Lower lobe of right lung (tissue), 2 donors: ENCODE results near the gene MC1R. TPM values are rescaled to one million over a fixed set of nuclear protein-coding genes. Genes with fewer than 3 reads are reported as not detected.
"Not testable (repeated sequence)": the region's sequence is repeated elsewhere in the genome, so short reads cannot be mapped to it uniquely, and the experiment has no call there.

Source experiments
- ATAC-seq, 2 donors: fragments of 200-7000 bp; cut with Tn5 transposase; one replicate each; pipeline ENCODE4 v1.9.1; 2020 to 2022; ENCODE audit warnings: mild to moderate bottlenecking in 2 of 2, moderate library complexity in 2 of 2
- DNase-seq: peaks from one replicate; pipeline ENCODE4 v3.0.0-alpha.2; 2020
- H3K27ac ChIP-seq: fragments of 200-600 bp; one replicate; pipeline ENCODE4 v1.8.0; 2022
- H3K27me3 ChIP-seq: fragments of 200-600 bp; one replicate; pipeline ENCODE4 v1.8.0; 2022; ENCODE audit warnings: low read depth
- H3K36me3 ChIP-seq: fragments of 200-600 bp; one replicate; pipeline ENCODE4 v1.8.0; 2022; ENCODE audit warnings: mild to moderate bottlenecking
- H3K4me1 ChIP-seq: fragments of 200-600 bp; one replicate; pipeline ENCODE4 v1.8.0; 2022
- H3K4me3 ChIP-seq: fragments of 200-600 bp; one replicate; pipeline ENCODE4 v1.8.0; 2022; ENCODE audit warnings: mild to moderate bottlenecking
- H3K9me3 ChIP-seq: fragments of 200-600 bp; one replicate; pipeline ENCODE4 v1.8.0; 2022
- intact Hi-C: fragments of 100-400 bp; cut with DNase I; formaldehyde crosslinking; loops from one replicate; pipeline ENCODE4 v1.11.0; 2022
- total RNA-seq: library from RNA; stranded (reverse); fragmentation: NEBNext Ultra II Directional; extraction: Animal tissue kit (Norgen Biotek cat#: 25700); gene quantifications from one replicate; pipeline ENCODE4 v1.2.1, GENCODE V29; 2021
- TF ChIP-seq, protein P1 (sequence below): fragments of 200-600 bp; IDR thresholded peaks from one replicate; pipeline ENCODE4 v1.8.0; 2022; ENCODE audit warnings: antibody characterized with exemption, mild to moderate bottlenecking
- donor health status: DM: no; HTN: yes; CAD: no; lungs with severe emphysema.

MC1R gene
- total RNA-seq, 1 donor from 2014 or later, result 5.3 TPM

DNA sequence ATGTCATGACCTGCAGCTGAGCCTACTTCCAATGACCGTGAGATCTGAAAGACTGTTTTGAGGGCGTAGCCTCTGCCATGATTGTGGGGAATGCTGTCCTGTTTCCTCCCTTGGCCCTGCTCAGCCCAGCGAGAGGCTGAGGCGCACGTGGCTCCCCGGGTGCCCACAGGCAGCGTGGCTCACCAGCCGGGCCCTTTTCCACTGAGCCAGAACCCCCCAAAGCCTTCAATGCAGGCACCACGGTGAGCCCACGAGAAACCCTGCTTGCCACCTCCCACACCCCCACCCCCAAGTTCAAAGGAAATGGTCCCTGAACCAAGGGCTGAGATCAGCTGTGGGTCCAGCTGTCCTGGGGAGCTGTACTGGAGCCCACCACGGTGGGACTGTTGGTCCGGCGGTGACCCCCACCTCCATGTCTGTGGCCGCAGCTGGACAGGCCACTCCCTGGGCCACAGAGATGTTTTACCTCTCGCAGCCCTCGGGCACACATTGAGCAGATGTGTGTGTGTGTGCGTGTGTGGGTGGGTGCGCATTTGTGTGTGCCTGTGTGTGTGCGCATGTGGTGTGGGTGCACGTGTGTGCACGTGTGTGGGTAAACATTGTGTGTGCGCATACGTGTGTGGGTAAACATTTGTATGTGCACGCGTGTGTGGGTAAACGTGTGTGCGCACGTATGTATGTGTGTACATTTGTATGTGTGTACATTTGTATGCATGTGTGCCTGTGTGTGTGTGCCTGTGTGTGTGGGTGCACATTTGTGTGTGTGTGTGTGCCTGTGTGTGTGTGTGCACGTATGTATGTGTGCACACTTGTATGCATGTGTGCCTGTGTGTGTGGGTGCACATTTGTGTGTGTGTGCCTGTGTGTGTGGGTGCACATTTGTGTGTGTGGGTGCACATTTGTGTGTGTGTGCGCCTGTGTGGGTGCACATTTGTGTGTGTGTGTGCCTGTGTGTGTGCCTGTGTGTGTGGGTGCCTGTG, 5.0 kb upstream of the MC1R start:
- Histone ChIP-seq H3K27ac (no peak overlapping the region), H3K9me3 (no peaks in the 10 kb centered on the region), H3K4me3 (no peak overlapping the region), H3K36me3 (peaks cover 35% of the 10 kb centered on the region), H3K4me1 (peaks cover 22% of the 10 kb centered on the region), H3K27me3 (no peaks in the 10 kb centered on the region)
- ATAC-seq, result no peak
- intact Hi-C loops, result no loop called here
- DNase-seq, result no peak
- TF ChIP-seq, protein P1, sequence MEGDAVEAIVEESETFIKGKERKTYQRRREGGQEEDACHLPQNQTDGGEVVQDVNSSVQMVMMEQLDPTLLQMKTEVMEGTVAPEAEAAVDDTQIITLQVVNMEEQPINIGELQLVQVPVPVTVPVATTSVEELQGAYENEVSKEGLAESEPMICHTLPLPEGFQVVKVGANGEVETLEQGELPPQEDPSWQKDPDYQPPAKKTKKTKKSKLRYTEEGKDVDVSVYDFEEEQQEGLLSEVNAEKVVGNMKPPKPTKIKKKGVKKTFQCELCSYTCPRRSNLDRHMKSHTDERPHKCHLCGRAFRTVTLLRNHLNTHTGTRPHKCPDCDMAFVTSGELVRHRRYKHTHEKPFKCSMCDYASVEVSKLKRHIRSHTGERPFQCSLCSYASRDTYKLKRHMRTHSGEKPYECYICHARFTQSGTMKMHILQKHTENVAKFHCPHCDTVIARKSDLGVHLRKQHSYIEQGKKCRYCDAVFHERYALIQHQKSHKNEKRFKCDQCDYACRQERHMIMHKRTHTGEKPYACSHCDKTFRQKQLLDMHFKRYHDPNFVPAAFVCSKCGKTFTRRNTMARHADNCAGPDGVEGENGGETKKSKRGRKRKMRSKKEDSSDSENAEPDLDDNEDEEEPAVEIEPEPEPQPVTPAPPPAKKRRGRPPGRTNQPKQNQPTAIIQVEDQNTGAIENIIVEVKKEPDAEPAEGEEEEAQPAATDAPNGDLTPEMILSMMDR, result no peak

DNA sequence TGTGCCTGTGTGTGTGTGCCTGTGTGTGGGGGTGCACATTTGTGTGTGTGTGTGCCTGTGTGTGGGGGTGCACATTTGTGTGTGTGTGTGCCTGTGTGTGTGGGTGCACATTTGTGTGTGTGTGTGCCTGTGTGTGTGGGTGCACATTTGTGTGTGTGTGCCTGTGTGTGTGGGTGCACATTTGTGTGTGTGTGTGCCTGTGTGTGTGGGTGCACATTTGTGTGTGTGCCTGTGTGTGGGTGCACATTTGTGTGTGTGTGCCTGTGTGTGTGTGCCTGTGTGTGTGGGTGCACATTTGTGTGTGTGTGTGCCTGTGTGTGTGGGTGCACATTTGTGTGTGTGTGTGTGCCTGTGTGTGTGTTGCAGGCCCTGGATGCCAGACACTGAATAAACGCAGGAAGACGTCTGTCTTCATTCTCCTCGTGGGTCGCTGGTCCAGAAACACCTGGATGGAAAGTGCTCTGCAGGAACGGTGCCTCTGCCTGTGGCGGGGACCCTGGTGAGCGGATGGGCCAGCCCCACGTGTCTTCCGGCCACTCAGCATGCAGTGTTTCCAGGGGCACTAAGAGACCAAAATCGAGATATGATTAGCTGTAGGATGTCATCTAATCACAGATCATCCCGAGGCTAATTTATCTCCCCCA, 3.9 kb upstream of the MC1R start:
- peaks cover 26% of the 10 kb centered on the region for H3K36me3 ChIP-seq
- H3K27ac ChIP-seq, intact Hi-C loops, DNase-seq, H3K9me3 ChIP-seq, ATAC-seq, H3K27me3 ChIP-seq, H3K4me3 ChIP-seq: not testable (repeated sequence)
- peaks cover 28% of the 10 kb centered on the region for H3K4me1 ChIP-seq

DNA sequence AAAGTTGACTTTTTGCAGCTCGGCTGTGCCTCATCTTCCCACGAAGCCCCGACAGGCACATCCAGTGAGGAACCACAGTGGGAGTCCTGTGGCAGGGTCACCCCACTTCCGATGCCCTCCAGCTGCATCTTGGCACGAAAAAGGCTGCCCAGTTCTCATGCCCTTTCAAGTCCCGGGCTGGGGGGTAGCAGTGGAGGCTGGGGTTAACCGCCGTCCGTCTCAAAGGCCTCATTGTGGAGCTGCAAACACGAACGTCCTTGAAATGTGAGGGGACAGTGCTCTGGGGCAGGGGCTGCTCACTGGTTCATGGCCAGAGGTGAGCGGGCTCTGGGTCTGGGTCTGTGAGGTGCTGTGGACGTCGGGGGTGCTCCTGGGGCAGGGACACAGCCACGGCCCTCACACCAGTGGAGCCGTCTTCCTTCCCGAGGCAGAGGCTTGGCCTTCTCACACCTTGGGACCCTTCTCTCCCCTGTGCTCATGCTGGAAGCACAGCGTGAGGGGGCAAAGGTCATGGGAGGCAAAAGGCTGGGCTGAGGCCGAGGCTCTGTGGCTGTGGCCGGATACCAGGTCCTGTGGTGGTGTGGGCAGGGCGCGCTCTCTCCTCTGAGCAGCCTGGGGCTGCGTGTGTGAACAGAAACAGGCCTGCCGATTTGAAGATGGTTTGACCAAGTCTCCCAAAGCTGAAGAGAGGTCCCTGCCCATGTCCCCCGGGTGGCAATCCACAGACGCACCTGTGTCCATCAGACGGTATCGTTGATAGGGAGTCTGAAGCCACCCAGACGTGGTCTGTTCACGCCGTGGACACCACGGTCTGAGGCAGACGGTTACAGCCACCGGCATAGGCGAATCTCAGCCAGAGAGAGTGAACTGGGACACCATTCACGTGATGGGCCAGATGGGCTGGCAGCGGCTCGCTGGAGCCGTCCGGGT, 3.1 kb upstream of the MC1R start:
- H3K27ac ChIP-seq, result no peak overlapping the region
- intact Hi-C loops, result no loop called here
- TF ChIP-seq, protein P1, result no peak
- peaks cover 21% of the 10 kb centered on the region for H3K36me3 ChIP-seq
- peaks cover 9% of the 10 kb centered on the region for H3K27me3 ChIP-seq
- no peaks in the 10 kb centered on the region for H3K9me3 ChIP-seq
- ATAC-seq (no peak), DNase-seq (no peak)
- peaks cover 23% of the 10 kb centered on the region for H3K4me1 ChIP-seq
- H3K4me3 ChIP-seq, result no peak overlapping the region

DNA sequence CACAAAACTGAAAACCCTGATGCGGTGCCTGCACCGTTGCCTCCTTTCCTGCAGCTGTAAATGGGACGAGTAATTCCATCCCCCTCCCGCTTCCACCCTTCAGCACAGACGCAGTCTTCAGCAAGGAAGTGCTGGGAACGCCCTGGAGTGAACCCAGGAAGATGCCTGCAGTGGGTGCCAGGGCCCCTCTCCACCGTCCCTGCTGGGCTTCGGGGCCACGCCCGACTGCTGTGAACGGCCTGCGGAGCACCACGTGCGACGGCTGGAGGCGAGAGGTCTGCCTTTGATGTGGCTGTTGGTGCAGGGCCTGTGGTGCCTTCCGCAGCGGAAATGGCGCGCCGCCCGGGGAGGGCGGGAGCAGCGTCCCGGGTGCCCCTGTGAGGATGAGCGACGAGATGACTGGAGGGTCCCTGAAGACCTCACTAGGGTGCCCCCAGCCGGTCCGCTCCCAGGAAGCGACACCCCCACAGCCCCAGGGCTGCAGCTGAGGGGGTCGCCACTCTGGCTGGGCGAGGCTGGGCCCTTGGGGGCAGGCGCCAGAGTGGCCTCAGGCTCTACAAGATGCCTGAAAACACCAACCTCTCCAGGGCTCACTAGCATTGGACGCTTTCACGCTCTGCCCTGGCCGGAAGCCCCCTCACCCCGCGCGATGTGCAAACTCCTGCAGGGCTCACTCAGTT, 749 bp upstream of the MC1R start:
- peak overlapping the region; percentile 10 for H3K27ac ChIP-seq
- peaks cover 22% of the 10 kb centered on the region for H3K27me3 ChIP-seq
- intact Hi-C loops, result no loop called here
- no peaks in the 10 kb centered on the region for H3K9me3 ChIP-seq
- DNase-seq, result peak; percentile 87
- H3K36me3 ChIP-seq, result peaks cover under 1% of the 10 kb centered on the region
- peaks cover 43% of the 10 kb centered on the region for H3K4me1 ChIP-seq
- TF ChIP-seq, protein P1, result no peak
- H3K4me3 ChIP-seq, result peak overlapping the region; percentile 40
- peak; percentile 62 to 87 for ATAC-seq

DNA sequence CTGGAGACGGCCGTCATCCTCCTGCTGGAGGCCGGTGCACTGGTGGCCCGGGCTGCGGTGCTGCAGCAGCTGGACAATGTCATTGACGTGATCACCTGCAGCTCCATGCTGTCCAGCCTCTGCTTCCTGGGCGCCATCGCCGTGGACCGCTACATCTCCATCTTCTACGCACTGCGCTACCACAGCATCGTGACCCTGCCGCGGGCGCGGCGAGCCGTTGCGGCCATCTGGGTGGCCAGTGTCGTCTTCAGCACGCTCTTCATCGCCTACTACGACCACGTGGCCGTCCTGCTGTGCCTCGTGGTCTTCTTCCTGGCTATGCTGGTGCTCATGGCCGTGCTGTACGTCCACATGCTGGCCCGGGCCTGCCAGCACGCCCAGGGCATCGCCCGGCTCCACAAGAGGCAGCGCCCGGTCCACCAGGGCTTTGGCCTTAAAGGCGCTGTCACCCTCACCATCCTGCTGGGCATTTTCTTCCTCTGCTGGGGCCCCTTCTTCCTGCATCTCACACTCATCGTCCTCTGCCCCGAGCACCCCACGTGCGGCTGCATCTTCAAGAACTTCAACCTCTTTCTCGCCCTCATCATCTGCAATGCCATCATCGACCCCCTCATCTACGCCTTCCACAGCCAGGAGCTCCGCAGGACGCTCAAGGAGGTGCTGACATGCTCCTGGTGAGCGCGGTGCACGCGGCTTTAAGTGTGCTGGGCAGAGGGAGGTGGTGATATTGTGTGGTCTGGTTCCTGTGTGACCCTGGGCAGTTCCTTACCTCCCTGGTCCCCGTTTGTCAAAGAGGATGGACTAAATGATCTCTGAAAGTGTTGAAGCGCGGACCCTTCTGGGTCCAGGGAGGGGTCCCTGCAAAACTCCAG, 1.1 kb downstream of the MC1R start:
- Histone ChIP-seq H3K9me3 (no peaks in the 10 kb centered on the region), H3K4me1 (peaks cover 54% of the 10 kb centered on the region), H3K27me3 (peaks cover 39% of the 10 kb centered on the region), H3K4me3 (no peak overlapping the region), H3K27ac (no peak overlapping the region), H3K36me3 (no peaks in the 10 kb centered on the region)
- DNase-seq, result no peak
- ATAC-seq, result no peak
- intact Hi-C loops, result no loop called here
- TF ChIP-seq, protein P1, result no peak
